ENCODE measurements around the gene RFTN1. TPM values are rescaled to one million over a fixed set of nuclear protein-coding genes. Genes with fewer than 3 reads are reported as not detected.
A peak's percentile ranks its signal among the peaks of the same experiment; 100 is the strongest.

RFTN1 gene
- polyA plus RNA-seq, 1 donor from 2014 or later, result 43.1 TPM

- peaks cover 55 to 60% (median 57%) of the 10 kb centered on the region in 3 donors for H3K4me1 Mint-ChIP-seq
- H3K27me3 Mint-ChIP-seq, result peaks cover 2% of the 10 kb centered on the region
- peak overlapping the region; percentile 77 to 94 (median 92) for H3K27ac Mint-ChIP-seq
- no peaks in the 10 kb centered on the region for H3K36me3 Mint-ChIP-seq
- peak overlapping the region; percentile 17 to 90 (median 75) for H3K4me3 Mint-ChIP-seq
- H3K9me3 Mint-ChIP-seq, result no peaks in the 10 kb centered on the region
Observed at GRCh38 chr3:16515885-16516420, 2.5 kb upstream of the RFTN1 start.

- Mint-ChIP-seq H3K36me3 (no peaks in the 10 kb centered on the region), H3K4me3 (peak overlapping the region; percentile 55 to 95 (median 89)), H3K4me1 (peaks cover 56 to 63% (median 60%) of the 10 kb centered on the region in 3 donors), H3K27me3 (peaks cover 4% of the 10 kb centered on the region), H3K9me3 (no peaks in the 10 kb centered on the region), H3K27ac (peak overlapping the region; percentile 53 to 94 (median 77))
Observed at GRCh38 chr3:16514755-16515353, 1.4 kb upstream of the RFTN1 start.

GRCh38 chr3:16514021-16514700, 662 bp upstream of the RFTN1 start:
- peaks cover 4% of the 10 kb centered on the region for H3K27me3 Mint-ChIP-seq
- no peaks in the 10 kb centered on the region for H3K36me3 Mint-ChIP-seq
- H3K4me3 Mint-ChIP-seq, result peak overlapping the region; percentile 88 to 97 (median 92)
- H3K27ac Mint-ChIP-seq, result peak overlapping the region; percentile 77 to 94 (median 85)
- H3K4me1 Mint-ChIP-seq, result peaks cover 56 to 61% (median 60%) of the 10 kb centered on the region in 3 donors
- H3K9me3 Mint-ChIP-seq, result no peaks in the 10 kb centered on the region

GRCh38 chr3:16512435-16513140, 911 bp downstream of the RFTN1 start:
- H3K27me3 Mint-ChIP-seq, result peaks cover 12% of the 10 kb centered on the region
- H3K9me3 Mint-ChIP-seq, result no peaks in the 10 kb centered on the region
- peaks cover 1% of the 10 kb centered on the region for H3K36me3 Mint-ChIP-seq
- H3K4me1 Mint-ChIP-seq, result peaks cover 62 to 66% (median 64%) of the 10 kb centered on the region in 3 donors
- H3K27ac Mint-ChIP-seq, result peak overlapping the region; percentile 94 to 97 (median 96)
- peak overlapping the region; percentile 88 to 97 (median 92) for H3K4me3 Mint-ChIP-seq

- peak overlapping the region; percentile 88 to 97 (median 92) for H3K4me3 Mint-ChIP-seq
- H3K27ac Mint-ChIP-seq, result peak overlapping the region; percentile 94 to 97 (median 96)
- peaks cover 4% of the 10 kb centered on the region for H3K36me3 Mint-ChIP-seq
- H3K27me3 Mint-ChIP-seq, result peaks cover 14% of the 10 kb centered on the region
- H3K4me1 Mint-ChIP-seq, result peaks cover 64 to 69% (median 66%) of the 10 kb centered on the region in 3 donors
- H3K9me3 Mint-ChIP-seq, result no peaks in the 10 kb centered on the region
Observed at GRCh38 chr3:16511681-16512434, 1.6 kb downstream of the RFTN1 start.

- Mint-ChIP-seq H3K9me3 (no peaks in the 10 kb centered on the region), H3K27me3 (peaks cover 14% of the 10 kb centered on the region), H3K36me3 (peaks cover 4% of the 10 kb centered on the region), H3K27ac (peak overlapping the region; percentile 94 to 97 (median 96)), H3K4me3 (peak overlapping the region; percentile 28 to 95 (median 89)), H3K4me1 (peaks cover 55 to 60% (median 55%) of the 10 kb centered on the region in 3 donors)
Observed at GRCh38 chr3:16510620-16511319, 2.7 kb downstream of the RFTN1 start.

- H3K27me3 Mint-ChIP-seq, result peaks cover 16% of the 10 kb centered on the region
- no peaks in the 10 kb centered on the region for H3K9me3 Mint-ChIP-seq
- H3K27ac Mint-ChIP-seq, result peak overlapping the region; percentile 40 to 97 (median 94)
- H3K36me3 Mint-ChIP-seq, result peaks cover 5% of the 10 kb centered on the region
- peaks cover 49 to 56% (median 51%) of the 10 kb centered on the region in 3 donors for H3K4me1 Mint-ChIP-seq
- peak overlapping the region; percentile 28 to 95 (median 89) for H3K4me3 Mint-ChIP-seq
Observed at GRCh38 chr3:16509721-16510619, 3.5 kb downstream of the RFTN1 start.

- Mint-ChIP-seq H3K27me3 (peaks cover 19% of the 10 kb centered on the region), H3K27ac (peak overlapping the region in 1 of 3 donors; percentile 11), H3K4me1 (peaks cover 46 to 59% (median 55%) of the 10 kb centered on the region in 3 donors), H3K36me3 (peaks cover 5% of the 10 kb centered on the region), H3K9me3 (no peaks in the 10 kb centered on the region), H3K4me3 (peak overlapping the region in 3 of 4 donors; percentile 20 to 91 (median 67))
Observed at GRCh38 chr3:16508591-16508995, 4.9 kb downstream of the RFTN1 start.

GRCh38 chr3:16508243-16508578, 5.3 kb downstream of the RFTN1 start:
- peaks cover 5% of the 10 kb centered on the region for H3K36me3 Mint-ChIP-seq
- H3K4me3 Mint-ChIP-seq, result peak overlapping the region in 3 of 4 donors; percentile 20 to 91 (median 67)
- H3K27me3 Mint-ChIP-seq, result peaks cover 19% of the 10 kb centered on the region
- H3K27ac Mint-ChIP-seq, result peak overlapping the region in 2 of 3 donors; percentile 4 to 11
- peaks cover 47 to 61% (median 56%) of the 10 kb centered on the region in 3 donors for H3K4me1 Mint-ChIP-seq
- H3K9me3 Mint-ChIP-seq, result no peaks in the 10 kb centered on the region

- Mint-ChIP-seq H3K27ac (peak overlapping the region; percentile 4 to 47 (median 11)), H3K4me1 (peaks cover 51 to 59% (median 58%) of the 10 kb centered on the region in 3 donors), H3K4me3 (peak overlapping the region; percentile 13 to 91 (median 20)), H3K27me3 (peaks cover 19% of the 10 kb centered on the region), H3K9me3 (no peaks in the 10 kb centered on the region), H3K36me3 (peaks cover 5% of the 10 kb centered on the region)
Observed at GRCh38 chr3:16507578-16508242, 5.8 kb downstream of the RFTN1 start.

GRCh38 chr3:16506884-16507577, 6.5 kb downstream of the RFTN1 start:
- H3K9me3 Mint-ChIP-seq, result no peaks in the 10 kb centered on the region
- H3K27ac Mint-ChIP-seq, result peak overlapping the region in 1 of 3 donors; percentile 5
- H3K4me1 Mint-ChIP-seq, result peaks cover 48 to 56% (median 56%) of the 10 kb centered on the region in 3 donors
- no peak overlapping the region for H3K4me3 Mint-ChIP-seq
- H3K27me3 Mint-ChIP-seq, result peaks cover 19% of the 10 kb centered on the region
- peaks cover 5% of the 10 kb centered on the region for H3K36me3 Mint-ChIP-seq

- Mint-ChIP-seq H3K27me3 (peaks cover 17% of the 10 kb centered on the region), H3K9me3 (no peaks in the 10 kb centered on the region), H3K36me3 (peaks cover 5% of the 10 kb centered on the region), H3K27ac (peak overlapping the region in 1 of 3 donors; percentile 5), H3K4me3 (peak overlapping the region in 1 of 4 donors; percentile 17), H3K4me1 (peaks cover 43 to 51% (median 51%) of the 10 kb centered on the region in 3 donors)
Observed at GRCh38 chr3:16506451-16506850, 7.0 kb downstream of the RFTN1 start.
